Skeletal muscle satellite cell (primary cell): ENCODE measurements around the gene EPS8. TPM values are rescaled to one million over a fixed set of nuclear protein-coding genes. Genes with fewer than 3 reads are reported as not detected.

Experiments used
- H3K27me3 ChIP-seq: 2 replicates; pipeline ENCODE4 v1.7.0; 2013; ENCODE audit warnings: low read length; ENCODE audit not compliant: control insufficient read depth, insufficient read depth
- H3K36me3 ChIP-seq: 2 replicates; pipeline ENCODE4 v1.7.0; 2013; ENCODE audit warnings: mild to moderate bottlenecking, control low read depth, low read length; ENCODE audit not compliant: insufficient read depth
- H3K4me1 ChIP-seq: 2 replicates; pipeline ENCODE4 v1.7.0; 2013; ENCODE audit warnings: low read length; ENCODE audit not compliant: control insufficient read depth, insufficient read depth
- H3K4me2 ChIP-seq: 2 replicates; pipeline ENCODE4 v1.7.0; 2013; ENCODE audit warnings: mild to moderate bottlenecking, low read length
- H3K4me3 ChIP-seq: 2 replicates; pipeline ENCODE4 v1.7.0; 2013; ENCODE audit warnings: low read length
- H3K9ac ChIP-seq: 2 replicates; pipeline ENCODE4 v1.7.0; 2013; ENCODE audit warnings: mild to moderate bottlenecking, low read depth, low read length, moderate library complexity
- H3K9me3 ChIP-seq: replicated peaks from 2 replicates; pipeline ENCODE4 v1.7.0; 2013; ENCODE audit warnings: mild to moderate bottlenecking, control low read depth, low read length
- small RNA-seq: library from RNA; depleted of rRNA; stranded (forward); fragments of <200 nt; gene quantifications from one replicate; pipeline ENCODE3, GENCODE V24; 2012

Gene EPS8

GRCh38 chr12:15590180-15590826 is 198.9 kb downstream of the EPS8 start:
- peaks cover 30% of the 10 kb centered on the region for H3K4me1 ChIP-seq
- no peaks in the 10 kb centered on the region for H3K27me3 ChIP-seq
- H3K36me3 ChIP-seq, result no peaks in the 10 kb centered on the region
- H3K9ac ChIP-seq, result peak overlapping the region; percentile 83
- H3K4me2 ChIP-seq, result peak overlapping the region; percentile 87
- no peaks in the 10 kb centered on the region for H3K9me3 ChIP-seq
- peak overlapping the region; percentile 69 for H3K4me3 ChIP-seq

- Histone ChIP-seq H3K4me2 (peak overlapping the region; percentile 87), H3K9me3 (no peaks in the 10 kb centered on the region), H3K27me3 (no peaks in the 10 kb centered on the region)
Measured at GRCh38 chr12:15589328-15590032, 199.7 kb downstream of the EPS8 start.

GRCh38 chr12:15584366-15585041 is 204.7 kb downstream of the EPS8 start:
- no peaks in the 10 kb centered on the region for H3K36me3 ChIP-seq
- no peaks in the 10 kb centered on the region for H3K9me3 ChIP-seq
- H3K4me2 ChIP-seq, result no peak overlapping the region
- H3K4me1 ChIP-seq, result peaks cover 17% of the 10 kb centered on the region
- H3K4me3 ChIP-seq, result no peak overlapping the region
- H3K9ac ChIP-seq, result peak overlapping the region; percentile 21
- no peaks in the 10 kb centered on the region for H3K27me3 ChIP-seq

More at GRCh38 chr12:15589328-15590032, 199.7 kb downstream of the EPS8 start:
- Histone ChIP-seq H3K4me1 (peaks cover 30% of the 10 kb centered on the region), H3K4me3 (peak overlapping the region; percentile 69), H3K36me3 (no peaks in the 10 kb centered on the region), H3K9ac (peak overlapping the region; percentile 83)

- Histone ChIP-seq H3K4me3 (no peak overlapping the region), H3K36me3 (no peaks in the 10 kb centered on the region), H3K4me1 (peaks cover 17% of the 10 kb centered on the region), H3K9ac (no peak overlapping the region), H3K9me3 (no peaks in the 10 kb centered on the region), H3K27me3 (no peaks in the 10 kb centered on the region), H3K4me2 (no peak overlapping the region)
Measured at GRCh38 chr12:15583804-15584203, 205.4 kb downstream of the EPS8 start.

- no peaks in the 10 kb centered on the region for H3K36me3 ChIP-seq
Measured at GRCh38 chr12:15581006-15581405, 208.2 kb downstream of the EPS8 start.

GRCh38 chr12:15580431-15580830 is 208.8 kb downstream of the EPS8 start:
- Histone ChIP-seq H3K4me1 (no peaks in the 10 kb centered on the region), H3K4me2 (no peak overlapping the region), H3K9me3 (no peaks in the 10 kb centered on the region), H3K9ac (no peak overlapping the region), H3K4me3 (no peak overlapping the region), H3K27me3 (no peaks in the 10 kb centered on the region), H3K36me3 (no peaks in the 10 kb centered on the region)

More at GRCh38 chr12:15581006-15581405, 208.2 kb downstream of the EPS8 start:
- H3K4me3 ChIP-seq, result no peak overlapping the region
- no peak overlapping the region for H3K9ac ChIP-seq
- no peaks in the 10 kb centered on the region for H3K4me1 ChIP-seq
- H3K27me3 ChIP-seq, result no peaks in the 10 kb centered on the region
- no peak overlapping the region for H3K4me2 ChIP-seq
- no peaks in the 10 kb centered on the region for H3K9me3 ChIP-seq

- H3K4me2 ChIP-seq, result no peak overlapping the region
- H3K4me1 ChIP-seq, result peaks cover under 1% of the 10 kb centered on the region
- no peak overlapping the region for H3K9ac ChIP-seq
- H3K36me3 ChIP-seq, result no peaks in the 10 kb centered on the region
- no peaks in the 10 kb centered on the region for H3K27me3 ChIP-seq
- H3K4me3 ChIP-seq, result no peak overlapping the region
- no peaks in the 10 kb centered on the region for H3K9me3 ChIP-seq
Measured at GRCh38 chr12:15575671-15576541, 213.3 kb downstream of the EPS8 start.

- Histone ChIP-seq H3K4me2 (no peak overlapping the region), H3K9me3 (no peaks in the 10 kb centered on the region), H3K4me1 (peaks cover 6% of the 10 kb centered on the region), H3K4me3 (no peak overlapping the region), H3K27me3 (no peaks in the 10 kb centered on the region), H3K9ac (no peak overlapping the region), H3K36me3 (no peaks in the 10 kb centered on the region)
Measured at GRCh38 chr12:15574353-15574752, 214.8 kb downstream of the EPS8 start.

Small RNA genes lying within 50 kb of the gene (small RNA-seq; reads per million reads assigned to genes)
- gene RNU6-251P, result not detected
